Neuronal stem cell (in vitro differentiated cells): ENCODE measurements around the gene OR8A1.

Experiments used
- DNase-seq: peaks from one replicate; pipeline ENCODE4 v3.0.0-alpha.2; 2013; ENCODE audit warnings: low spot score
- H2AFZ ChIP-seq: one replicate; pipeline ENCODE4 v1.6.1; 2013; ENCODE audit warnings: mild to moderate bottlenecking, low read length, inconsistent platforms
- H2AK5ac ChIP-seq: 2 replicates; pipeline ENCODE4 v1.6.1; 2013; ENCODE audit warnings: low read depth, mild to moderate bottlenecking, inconsistent platforms, low read length, moderate library complexity, mixed read lengths
- H2BK120ac ChIP-seq: 2 replicates; pipeline ENCODE4 v1.6.1; 2013; ENCODE audit warnings: low read depth, mild to moderate bottlenecking, inconsistent platforms, low read length, moderate library complexity, mixed read lengths
- H2BK12ac ChIP-seq: one replicate; pipeline ENCODE4 v1.6.1; 2013; ENCODE audit warnings: low read length, inconsistent platforms
- H2BK15ac ChIP-seq: 2 replicates; pipeline ENCODE4 v1.6.1; 2013; ENCODE audit warnings: mild to moderate bottlenecking, low read length, inconsistent platforms, mixed read lengths
- H2BK5ac ChIP-seq: one replicate; pipeline ENCODE4 v1.6.1; 2013; ENCODE audit warnings: inconsistent platforms, mild to moderate bottlenecking, low read length, moderate library complexity
- H3K14ac ChIP-seq: one replicate; pipeline ENCODE4 v1.6.1; 2013; ENCODE audit warnings: low read length, inconsistent platforms
- H3K18ac ChIP-seq: 2 replicates; pipeline ENCODE4 v1.6.1; 2013; ENCODE audit warnings: low read length, inconsistent platforms
- H3K23ac ChIP-seq: 2 replicates; pipeline ENCODE4 v1.6.1; 2013; ENCODE audit warnings: low read depth, mild to moderate bottlenecking, mixed read lengths, low read length, inconsistent platforms; ENCODE audit not compliant: poor library complexity
- H3K27ac ChIP-seq: replicated peaks from 3 replicates; pipeline ENCODE4 v1.5.1; 2013; ENCODE audit warnings: low read length, inconsistent platforms
- H3K27me3 ChIP-seq, 3 experiments: 2 replicates each; pipeline ENCODE4 v1.6.1; 2013; ENCODE audit warnings: low read length in 3 of 3, mild to moderate bottlenecking in 2 of 3, inconsistent platforms in 1 of 3, low read depth in 1 of 3, mixed read lengths in 1 of 3, moderate library complexity in 1 of 3; ENCODE audit not compliant: control insufficient read depth in 3 of 3, insufficient read depth in 3 of 3
- H3K36me3 ChIP-seq, 2 donors: replicated peaks in 1 of 2; 2 replicates each; pipeline ENCODE4 v1.6.1; 2013; ENCODE audit warnings: low read length in 2 of 2; ENCODE audit not compliant: control insufficient read depth in 2 of 2, insufficient read depth in 2 of 2
- H3K4ac ChIP-seq: 2 replicates; pipeline ENCODE4 v1.6.1; 2013; ENCODE audit warnings: inconsistent platforms, mild to moderate bottlenecking, low read length, moderate library complexity
- H3K4me1 ChIP-seq, 2 donors: 1 replicate in 1 of 2; 2 replicates in 1 of 2; pipeline ENCODE4 v1.6.1; 2013; ENCODE audit warnings: low read length in 2 of 2, low read depth in 1 of 2; ENCODE audit not compliant: control insufficient read depth in 2 of 2, insufficient read depth in 1 of 2
- H3K4me2 ChIP-seq: one replicate; pipeline ENCODE4 v1.6.1; 2013; ENCODE audit warnings: mild to moderate bottlenecking, low read length, inconsistent platforms; ENCODE audit not compliant: insufficient read depth, poor library complexity, severe bottlenecking
- H3K4me3 ChIP-seq, 2 donors: 2 replicates each; pipeline ENCODE4 v1.5.1; 2013; ENCODE audit warnings: low read length in 2 of 2, mild to moderate bottlenecking in 2 of 2, inconsistent platforms in 1 of 2, moderate library complexity in 1 of 2
- H3K79me1 ChIP-seq: one replicate; pipeline ENCODE4 v1.6.1; 2013; ENCODE audit warnings: low read depth, mild to moderate bottlenecking, inconsistent platforms, low read length, moderate library complexity
- H3K9ac ChIP-seq: one replicate; pipeline ENCODE4 v1.6.1; 2013; ENCODE audit warnings: mild to moderate bottlenecking, low read depth, low read length, inconsistent platforms; ENCODE audit not compliant: poor library complexity
- H3K9me3 ChIP-seq, 2 donors: replicated peaks in 1 of 2; 2 replicates each; pipeline versions ENCODE3 to v1.6.1; 2013; ENCODE audit warnings: low read length in 2 of 2, mild to moderate bottlenecking in 2 of 2, inconsistent platforms in 1 of 2, low read depth in 1 of 2, mixed read lengths in 1 of 2, moderate library complexity in 1 of 2; ENCODE audit not compliant: control insufficient read depth in 2 of 2, insufficient read depth in 1 of 2
- H4K8ac ChIP-seq: one replicate; pipeline ENCODE4 v1.6.1; 2013; ENCODE audit warnings: low read depth, mild to moderate bottlenecking, inconsistent platforms, low read length, moderate library complexity
- H4K91ac ChIP-seq: one replicate; pipeline ENCODE4 v1.6.1; 2013; ENCODE audit warnings: low read length, low read depth, mild to moderate bottlenecking, inconsistent platforms; ENCODE audit not compliant: poor library complexity
- whole genome bisulfite sequencing, 2 donors: extraction: QIAGEN DNeasy Blood & Tissue Kit; methylation state at CpG; one replicate each; pipeline ENCODE4 v1.1.7; 2013; ENCODE audit warnings: missing lambda C conversion rate in 2 of 2, mixed read lengths in 1 of 2; ENCODE audit not compliant: insufficient read length in 2 of 2, insufficient replicate concordance in 1 of 2; ENCODE audit errors: extremely low coverage in 2 of 2; 5-methylcytosine and 5-hydroxymethylcytosine counted together

Gene OR8A1

GRCh38 chr11:124586238-124586860 is 16.6 kb downstream of the OR8A1 start:
- peak; percentile 48 for DNase-seq
- H3K14ac ChIP-seq: no peak overlapping the region
- H2BK5ac ChIP-seq: no peak overlapping the region
- H3K27me3 ChIP-seq: no peaks in the 10 kb centered on the region
- H3K4me3 ChIP-seq: no peak overlapping the region
- H3K23ac ChIP-seq: no peak overlapping the region
- no peaks in the 10 kb centered on the region for H3K4me1 ChIP-seq
- H4K8ac ChIP-seq: no peak overlapping the region
- H2BK120ac ChIP-seq: no peak overlapping the region
- H3K18ac ChIP-seq: no peak overlapping the region
- no peak overlapping the region for H2AK5ac ChIP-seq
- H2AFZ ChIP-seq: no peak overlapping the region
- no peak overlapping the region for H3K27ac ChIP-seq
- no peak overlapping the region for H2BK15ac ChIP-seq
- H3K4ac ChIP-seq: no peak overlapping the region
- H3K4me2 ChIP-seq: no peak overlapping the region
- no peak overlapping the region for H4K91ac ChIP-seq
- no CpG with 5 or more reads among the region's 3 CpGs for WGBS, 2 donors
- no peaks in the 10 kb centered on the region for H3K79me1 ChIP-seq
- no peaks in the 10 kb centered on the region for H3K9me3 ChIP-seq
- no peak overlapping the region for H2BK12ac ChIP-seq
- H3K36me3 ChIP-seq: no peaks in the 10 kb centered on the region
- no peak overlapping the region for H3K9ac ChIP-seq

DNA sequence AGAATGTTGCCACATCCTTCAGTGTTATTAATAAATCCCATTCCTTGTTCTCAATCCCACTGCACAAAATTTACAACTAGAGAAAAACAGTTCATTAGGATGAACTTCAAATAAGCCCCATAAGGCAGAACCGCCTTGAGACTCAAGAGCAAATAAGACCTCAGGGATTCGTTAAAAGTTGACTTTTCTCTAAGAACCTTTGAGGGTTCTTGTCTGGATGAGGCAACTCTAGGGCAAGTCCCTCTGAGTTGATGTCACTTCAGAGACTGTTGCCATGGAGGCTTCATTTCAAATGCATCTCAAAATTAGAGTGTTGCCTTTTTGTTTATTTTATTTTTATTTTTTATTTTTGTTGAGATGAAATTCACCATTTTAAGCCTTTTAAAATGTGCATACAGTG is 21.6 kb downstream of the OR8A1 start:
- Histone ChIP-seq H3K9ac (no peak overlapping the region), H4K8ac (no peak overlapping the region), H3K79me1 (no peaks in the 10 kb centered on the region), H3K4ac (no peak overlapping the region), H3K4me1 (no peaks in the 10 kb centered on the region), H3K4me2 (no peak overlapping the region), H2AK5ac (no peak overlapping the region), H4K91ac (no peak overlapping the region), H2AFZ (no peak overlapping the region), H2BK120ac (no peak overlapping the region), H3K23ac (no peak overlapping the region), H2BK15ac (no peak overlapping the region), H3K14ac (no peak overlapping the region), H3K18ac (no peak overlapping the region), H2BK5ac (no peak overlapping the region), H3K27ac (no peak overlapping the region), H3K27me3 (no peaks in the 10 kb centered on the region), H3K4me3 (no peak overlapping the region), H2BK12ac (no peak overlapping the region), H3K36me3 (no peaks in the 10 kb centered on the region), H3K9me3 (no peaks in the 10 kb centered on the region)
- no peak for DNase-seq
- no CpG with 5 or more reads among the region's 2 CpGs for WGBS, 2 donors

DNA sequence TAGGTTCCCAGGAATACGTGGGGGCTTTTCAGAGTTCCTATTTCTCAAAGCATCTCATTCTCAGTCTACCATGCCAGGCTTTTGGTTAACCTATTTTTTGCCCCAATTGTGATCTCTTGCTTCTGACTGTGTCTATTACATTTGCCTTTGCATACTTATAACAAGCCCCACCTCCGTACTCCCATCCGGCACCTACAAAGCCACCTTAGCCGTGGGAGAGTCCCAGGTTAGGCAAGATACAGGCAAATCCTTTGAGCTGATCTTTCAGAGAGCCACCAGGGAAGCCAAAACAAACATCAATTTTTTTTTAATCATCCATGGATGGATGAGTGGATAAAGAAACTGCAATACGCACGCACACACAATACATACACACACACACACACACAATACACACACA is 22.8 kb downstream of the OR8A1 start:
- H3K23ac ChIP-seq: no peak overlapping the region
- no peak overlapping the region for H2BK5ac ChIP-seq
- DNase-seq: no peak
- no peaks in the 10 kb centered on the region for H3K9me3 ChIP-seq
- no CpG with 5 or more reads among the region's 6 CpGs for WGBS, 2 donors
- H3K27ac ChIP-seq: no peak overlapping the region
- no peak overlapping the region for H2BK15ac ChIP-seq
- no peak overlapping the region for H3K4me3 ChIP-seq
- H3K27me3 ChIP-seq: no peaks in the 10 kb centered on the region
- no peak overlapping the region for H2BK12ac ChIP-seq
- no peaks in the 10 kb centered on the region for H3K79me1 ChIP-seq
- H3K4ac ChIP-seq: no peak overlapping the region
- no peak overlapping the region for H2AFZ ChIP-seq
- no peak overlapping the region for H3K18ac ChIP-seq
- H3K4me2 ChIP-seq: no peak overlapping the region
- H3K4me1 ChIP-seq: no peaks in the 10 kb centered on the region
- H3K14ac ChIP-seq: no peak overlapping the region
- no peak overlapping the region for H2AK5ac ChIP-seq
- no peak overlapping the region for H3K9ac ChIP-seq
- no peak overlapping the region for H2BK120ac ChIP-seq
- H4K8ac ChIP-seq: no peak overlapping the region
- H3K36me3 ChIP-seq: no peaks in the 10 kb centered on the region
- no peak overlapping the region for H4K91ac ChIP-seq

DNA sequence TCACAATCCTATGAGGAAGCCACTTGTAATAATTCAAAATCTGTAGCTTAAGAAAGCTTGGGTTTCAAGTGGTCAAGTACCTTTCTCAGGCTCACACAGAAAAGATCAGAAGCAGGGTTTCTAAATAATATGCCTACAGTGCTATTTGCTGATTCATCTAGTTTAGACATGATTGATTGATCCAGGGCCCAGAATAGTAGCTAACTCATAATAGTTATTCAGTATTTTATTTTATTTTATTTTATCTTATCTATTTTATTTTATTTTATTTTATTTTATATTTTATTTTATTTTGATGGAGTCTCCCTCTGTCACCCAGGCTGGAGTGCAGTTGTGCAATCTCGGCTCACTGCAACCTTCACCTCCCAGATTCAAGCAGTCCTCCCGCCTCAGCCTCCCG is 25.5 kb downstream of the OR8A1 start:
- Histone ChIP-seq H2BK5ac (no peak overlapping the region), H3K4me2 (no peak overlapping the region), H4K8ac (no peak overlapping the region), H2BK15ac (no peak overlapping the region), H3K23ac (no peak overlapping the region), H3K14ac (no peak overlapping the region), H2AK5ac (no peak overlapping the region), H2AFZ (no peak overlapping the region), H2BK12ac (no peak overlapping the region), H3K36me3 (no peaks in the 10 kb centered on the region), H2BK120ac (no peak overlapping the region), H3K18ac (no peak overlapping the region), H3K27me3 (no peaks in the 10 kb centered on the region), H3K9me3 (no peaks in the 10 kb centered on the region), H3K79me1 (no peaks in the 10 kb centered on the region), H3K4me1 (no peaks in the 10 kb centered on the region), H3K4me3 (no peak overlapping the region), H3K4ac (no peak overlapping the region), H4K91ac (no peak overlapping the region), H3K9ac (no peak overlapping the region), H3K27ac (no peak overlapping the region)
- DNase-seq: no peak
- no CpG with 5 or more reads among the region's 3 CpGs for WGBS, 2 donors
